Stimulated activated CD8-positive, alpha-beta memory T cell treated with anti-CD3 and anti-CD28 coated beads, Interleukin-15, amount 100 ng/mL, for 48 hours (primary cell): ENCODE results near the gene MARK3.
"Not testable (repeated sequence)": the region's sequence is repeated elsewhere in the genome, so short reads cannot be mapped to it uniquely, and the experiment has no call there.

ENCODE experiments used
- DNase-seq, 2 donors: peaks; one replicate each; pipeline ENCODE4 v3.0.0-alpha.2; 2020; ENCODE audit warnings: low read depth in 2 of 2

MARK3 gene

GRCh38 chr14:103491691-103492090, 106.5 kb downstream of the MARK3 start:
- no peak for DNase-seq

- no peak for DNase-seq
Observed at GRCh38 chr14:103492156-103492925, 107.1 kb downstream of the MARK3 start.

GRCh38 chr14:103495854-103496253, 110.6 kb downstream of the MARK3 start:
- DNase-seq = no peak

GRCh38 chr14:103496776-103497175, 111.6 kb downstream of the MARK3 start:
- no peak for DNase-seq

GRCh38 chr14:103499709-103500108, 114.5 kb downstream of the MARK3 start:
- no peak for DNase-seq

GRCh38 chr14:103500148-103500990, 115.2 kb downstream of the MARK3 start:
- DNase-seq = peak; percentile 53 to 56

GRCh38 chr14:103501041-103501870, 116.0 kb downstream of the MARK3 start:
- DNase-seq = no peak

GRCh38 chr14:103501921-103502669, 116.9 kb downstream of the MARK3 start:
- DNase-seq = no peak

GRCh38 chr14:103502877-103503276, 117.7 kb downstream of the MARK3 start:
- DNase-seq = no peak

GRCh38 chr14:103503296-103503695, 118.1 kb downstream of the MARK3 start:
- no peak for DNase-seq

GRCh38 chr14:103504991-103505565, 119.9 kb downstream of the MARK3 start:
- DNase-seq = no peak

GRCh38 chr14:103507751-103508150, 122.5 kb downstream of the MARK3 start:
- DNase-seq = no peak

- DNase-seq = no peak
Observed at GRCh38 chr14:103508521-103509329, 123.5 kb downstream of the MARK3 start.

- DNase-seq = no peak
Observed at GRCh38 chr14:103509864-103510723, 124.9 kb downstream of the MARK3 start.

- DNase-seq = no peak
Observed at GRCh38 chr14:103510724-103511693, 125.8 kb downstream of the MARK3 start.

- DNase-seq = not testable (repeated sequence)
Observed at GRCh38 chr14:103512180-103512579, 127.0 kb downstream of the MARK3 start.

GRCh38 chr14:103512701-103513611, 127.7 kb downstream of the MARK3 start:
- DNase-seq = no peak
